Activated CD4-positive, alpha-beta T cell treated with anti-CD3 and anti-CD28 coated beads, Interleukin-2, amount 50 U/mL, for 24 hours (primary cell): ENCODE data around the gene ARVCF.
A peak's percentile ranks its signal among the peaks of the same experiment; 100 is the strongest.

Source experiments
- DNase-seq, 2 donors: peaks; one replicate each; pipeline ENCODE4 v3.0.0-alpha.2; 2020; ENCODE audit warnings: low read depth in 1 of 2, low spot score in 1 of 2

ARVCF gene

GRCh38 chr22:20016734-20017621 lies at the start of gene ARVCF:
TSS of gene ARVCF (minus strand) at chr22:20016823. CDS start at chr22:19990794, 26,029 bp downstream.
- peak; percentile 80 to 86 for DNase-seq

GRCh38 chr22:20065896-20066616 lies 49.4 kb upstream of the ARVCF start:
- no peak for DNase-seq

GRCh38 chr22:20064545-20065262 lies 48.1 kb upstream of the ARVCF start:
- DNase-seq, result no peak

GRCh38 chr22:20064140-20064480 lies 47.5 kb upstream of the ARVCF start:
- no peak for DNase-seq

- no peak for DNase-seq
These were observed 46.9 kb upstream of the ARVCF start for GRCh38 chr22:20063271-20064139.

- no peak for DNase-seq
These were observed 46.1 kb upstream of the ARVCF start for GRCh38 chr22:20062766-20063083.

- no peak for DNase-seq
These were observed 45.6 kb upstream of the ARVCF start for GRCh38 chr22:20062043-20062765.

GRCh38 chr22:20061481-20061861 lies 44.8 kb upstream of the ARVCF start:
- no peak for DNase-seq

GRCh38 chr22:20060700-20061480 lies 44.3 kb upstream of the ARVCF start:
- DNase-seq, result no peak

GRCh38 chr22:20058989-20059770 lies 42.6 kb upstream of the ARVCF start:
- no peak for DNase-seq

- DNase-seq, result no peak
These were observed 41.1 kb upstream of the ARVCF start for GRCh38 chr22:20057596-20058268.

GRCh38 chr22:20056696-20057386 lies 40.2 kb upstream of the ARVCF start:
- no peak for DNase-seq

GRCh38 chr22:20056161-20056560 lies 39.5 kb upstream of the ARVCF start:
- DNase-seq, result no peak

GRCh38 chr22:20055654-20056053 lies 39.0 kb upstream of the ARVCF start:
- DNase-seq, result no peak

- no peak for DNase-seq
These were observed 38.5 kb upstream of the ARVCF start for GRCh38 chr22:20055144-20055543.

- DNase-seq, result no peak
These were observed 37.9 kb upstream of the ARVCF start for GRCh38 chr22:20054485-20054884.

- no peak for DNase-seq
These were observed 37.4 kb upstream of the ARVCF start for GRCh38 chr22:20054034-20054427.
